Right atrium auricular region (tissue), 2 donors: ENCODE data around the gene CD74. TPM values are rescaled to one million over a fixed set of nuclear protein-coding genes. Genes with fewer than 3 reads are reported as not detected.

Experiments used
- DNase-seq: peaks from one replicate; pipeline ENCODE4 v3.0.0-alpha.2; 2019; ENCODE audit warnings: low spot score
- H3K27ac ChIP-seq, 2 donors: fragments of 200-600 bp; sonication (generic); 1 replicate in 1 of 2; 2 replicates in 1 of 2; pipeline ENCODE4 v1.5.1; 2016 to 2019
- H3K27me3 ChIP-seq, 2 donors: fragments of 200-600 bp; sonication (generic); one replicate each; pipeline versions ENCODE4 v1.5.1 to v1.6.0; 2017 to 2019
- H3K36me3 ChIP-seq: fragments of 200-600 bp; sonication (generic); one replicate; pipeline ENCODE4 v1.5.1; 2016
- H3K4me1 ChIP-seq, 2 donors: fragments of 200-600 bp; sonication (generic); one replicate each; pipeline versions ENCODE4 v1.5.1 to v1.6.0; 2017 to 2019
- H3K4me3 ChIP-seq, 2 donors: fragments of 200-600 bp; sonication (generic); 1 replicate in 1 of 2; 2 replicates in 1 of 2; pipeline ENCODE4 v1.5.1; 2017 to 2019; ENCODE audit warnings: mild to moderate bottlenecking in 1 of 2, moderate library complexity in 1 of 2
- H3K9me3 ChIP-seq, 2 donors: fragments of 200-600 bp; sonication (generic); one replicate each; pipeline ENCODE4 v1.5.1; 2019
- total RNA-seq, 2 donors: library from RNA; depleted of rRNA; stranded (reverse); fragments of >200 nt; gene quantifications; one replicate each; pipeline ENCODE4 v1.1.0, GENCODE V29; 2016
- TF ChIP-seq, protein P1 (sequence below), 2 donors: fragments of 200-600 bp; sonication (generic); IDR thresholded peaks; one replicate each; pipeline ENCODE4 v1.5.1; 2019; ENCODE audit warnings: antibody characterized with exemption in 2 of 2

The CD74 gene
- total RNA-seq, 2 donors from 2014 or later = 268 to 424 TPM

DNA sequence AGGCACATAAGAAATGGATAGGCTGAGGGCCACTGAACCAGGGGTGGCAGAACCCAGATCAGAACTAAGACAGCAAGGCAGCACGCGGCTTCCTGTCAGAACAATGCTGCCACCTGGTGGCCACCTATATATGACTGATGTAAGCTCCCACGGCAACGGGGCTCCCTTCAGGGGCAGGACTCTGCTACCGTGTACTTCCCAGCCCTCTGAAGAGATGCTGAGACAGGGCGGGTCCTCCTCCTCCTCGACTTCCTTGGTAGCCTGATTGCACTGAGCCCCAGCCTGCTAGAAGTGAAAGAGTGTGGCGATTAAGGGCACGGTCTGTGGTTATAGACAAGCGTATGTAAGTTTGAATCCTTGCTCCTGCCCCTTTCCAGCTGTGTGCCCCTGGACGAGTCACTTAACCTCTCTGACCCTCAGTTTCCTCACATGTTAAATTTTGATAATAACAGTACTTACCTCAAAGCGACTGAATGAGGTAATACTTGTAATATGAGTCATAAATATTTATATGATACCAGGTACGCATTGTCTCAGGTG is 23.5 kb upstream of the CD74 start:
- Histone ChIP-seq H3K4me1 (peaks cover 0 to 3% of the 10 kb centered on the region in 2 donors), H3K4me3 (no peak overlapping the region), H3K27me3 (no peaks in the 10 kb centered on the region), H3K36me3 (no peaks in the 10 kb centered on the region), H3K27ac (no peak overlapping the region), H3K9me3 (no peaks in the 10 kb centered on the region)
- DNase-seq = peak; percentile 90
- TF ChIP-seq, protein P1, sequence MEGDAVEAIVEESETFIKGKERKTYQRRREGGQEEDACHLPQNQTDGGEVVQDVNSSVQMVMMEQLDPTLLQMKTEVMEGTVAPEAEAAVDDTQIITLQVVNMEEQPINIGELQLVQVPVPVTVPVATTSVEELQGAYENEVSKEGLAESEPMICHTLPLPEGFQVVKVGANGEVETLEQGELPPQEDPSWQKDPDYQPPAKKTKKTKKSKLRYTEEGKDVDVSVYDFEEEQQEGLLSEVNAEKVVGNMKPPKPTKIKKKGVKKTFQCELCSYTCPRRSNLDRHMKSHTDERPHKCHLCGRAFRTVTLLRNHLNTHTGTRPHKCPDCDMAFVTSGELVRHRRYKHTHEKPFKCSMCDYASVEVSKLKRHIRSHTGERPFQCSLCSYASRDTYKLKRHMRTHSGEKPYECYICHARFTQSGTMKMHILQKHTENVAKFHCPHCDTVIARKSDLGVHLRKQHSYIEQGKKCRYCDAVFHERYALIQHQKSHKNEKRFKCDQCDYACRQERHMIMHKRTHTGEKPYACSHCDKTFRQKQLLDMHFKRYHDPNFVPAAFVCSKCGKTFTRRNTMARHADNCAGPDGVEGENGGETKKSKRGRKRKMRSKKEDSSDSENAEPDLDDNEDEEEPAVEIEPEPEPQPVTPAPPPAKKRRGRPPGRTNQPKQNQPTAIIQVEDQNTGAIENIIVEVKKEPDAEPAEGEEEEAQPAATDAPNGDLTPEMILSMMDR (IDR thresholded peaks at IDR 0.05) = peak; percentile 84 to 94

DNA sequence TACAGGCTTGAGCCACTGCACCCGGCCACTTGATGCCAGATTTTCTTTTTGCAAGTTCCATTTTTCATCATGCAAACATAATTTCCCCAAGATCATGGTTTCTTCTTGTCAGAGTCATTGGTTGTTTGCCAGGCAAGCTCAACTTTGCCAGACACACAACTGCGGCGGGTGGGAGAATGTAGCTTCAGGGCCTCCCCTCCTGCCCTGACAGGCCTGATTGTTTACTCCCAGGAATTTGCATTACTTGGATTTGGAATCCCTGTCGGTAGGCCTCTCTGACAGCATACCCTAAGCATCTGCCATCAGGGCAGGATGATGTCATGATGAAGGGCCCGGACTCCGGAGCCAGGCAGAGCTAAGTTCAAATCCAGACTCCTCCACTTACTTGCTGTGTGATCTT is 21.8 kb upstream of the CD74 start:
- TF ChIP-seq, protein P1 (IDR thresholded peaks at IDR 0.05) = no peak
- Histone ChIP-seq H3K4me1 (no peaks in the 10 kb centered on the region), H3K9me3 (no peaks in the 10 kb centered on the region)

GRCh38 chr5:150431574-150431973 is 18.9 kb upstream of the CD74 start:
- no peaks in the 10 kb centered on the region for H3K9me3 ChIP-seq
- no peak for DNase-seq
- no peaks in the 10 kb centered on the region for H3K4me1 ChIP-seq
- H3K27me3 ChIP-seq = no peaks in the 10 kb centered on the region
- H3K36me3 ChIP-seq = no peaks in the 10 kb centered on the region
- H3K4me3 ChIP-seq = no peak overlapping the region
- H3K27ac ChIP-seq = no peak overlapping the region
- TF ChIP-seq, protein P1 (IDR thresholded peaks at IDR 0.05) = no peak

More for the DNA sequence above, 21.8 kb upstream of the CD74 start:
- Histone ChIP-seq H3K36me3 (no peaks in the 10 kb centered on the region), H3K27me3 (no peaks in the 10 kb centered on the region), H3K27ac (no peak overlapping the region), H3K4me3 (no peak overlapping the region)
- no peak for DNase-seq

DNA sequence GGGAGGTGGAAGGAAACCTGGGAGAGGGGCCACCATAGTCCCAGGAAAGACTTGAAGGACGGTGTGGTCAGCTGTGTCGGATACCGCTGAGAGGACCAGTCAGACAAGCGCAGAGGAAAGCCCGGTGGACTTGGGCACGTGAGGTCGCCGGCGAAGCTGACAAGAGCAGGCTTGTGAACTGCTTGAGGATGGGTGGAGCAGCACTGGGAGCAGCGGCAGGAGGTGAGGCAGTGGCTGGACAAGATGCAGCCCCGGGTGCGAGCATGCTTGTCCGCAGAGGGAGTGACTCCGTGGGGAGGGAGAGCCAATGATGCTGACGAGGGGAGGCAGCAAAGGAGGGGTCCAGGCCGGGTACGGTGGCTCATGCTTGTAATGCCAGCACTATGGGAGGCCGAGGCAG is 18.3 kb upstream of the CD74 start:
- Histone ChIP-seq H3K27me3 (no peaks in the 10 kb centered on the region), H3K36me3 (no peaks in the 10 kb centered on the region), H3K27ac (no peak overlapping the region), H3K9me3 (no peaks in the 10 kb centered on the region), H3K4me1 (no peaks in the 10 kb centered on the region), H3K4me3 (no peak overlapping the region)
- TF ChIP-seq, protein P1 (IDR thresholded peaks at IDR 0.05) = no peak
- DNase-seq = no peak

DNA sequence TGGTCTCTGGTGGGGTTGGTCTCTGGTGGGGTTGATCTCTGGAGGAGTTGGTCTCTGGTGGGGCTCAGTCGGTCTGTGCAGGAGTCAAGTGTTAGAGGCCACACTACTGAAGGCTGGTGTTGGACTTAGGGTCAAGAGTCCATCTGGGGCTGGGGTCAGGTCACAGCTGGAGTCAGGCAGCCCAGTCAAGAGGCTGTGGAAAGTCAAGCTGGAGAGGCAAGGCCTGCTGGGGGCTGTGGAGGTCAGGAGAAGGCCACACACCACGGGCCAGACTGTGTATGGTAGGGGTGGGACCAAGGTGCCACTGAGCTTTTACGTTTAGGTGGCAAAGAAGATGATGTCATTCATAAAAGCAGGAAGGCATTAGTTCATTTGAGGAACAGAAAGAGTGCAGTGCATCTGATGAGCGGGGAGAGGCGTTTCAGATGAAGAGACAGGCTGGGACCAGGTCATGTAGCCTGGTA is 16.7 kb upstream of the CD74 start:
- TF ChIP-seq, protein P1 (IDR thresholded peaks at IDR 0.05) = no peak
- Histone ChIP-seq H3K27ac (no peak overlapping the region), H3K36me3 (no peaks in the 10 kb centered on the region), H3K27me3 (no peaks in the 10 kb centered on the region), H3K4me1 (no peaks in the 10 kb centered on the region), H3K9me3 (no peaks in the 10 kb centered on the region), H3K4me3 (no peak overlapping the region)
- DNase-seq = no peak

DNA sequence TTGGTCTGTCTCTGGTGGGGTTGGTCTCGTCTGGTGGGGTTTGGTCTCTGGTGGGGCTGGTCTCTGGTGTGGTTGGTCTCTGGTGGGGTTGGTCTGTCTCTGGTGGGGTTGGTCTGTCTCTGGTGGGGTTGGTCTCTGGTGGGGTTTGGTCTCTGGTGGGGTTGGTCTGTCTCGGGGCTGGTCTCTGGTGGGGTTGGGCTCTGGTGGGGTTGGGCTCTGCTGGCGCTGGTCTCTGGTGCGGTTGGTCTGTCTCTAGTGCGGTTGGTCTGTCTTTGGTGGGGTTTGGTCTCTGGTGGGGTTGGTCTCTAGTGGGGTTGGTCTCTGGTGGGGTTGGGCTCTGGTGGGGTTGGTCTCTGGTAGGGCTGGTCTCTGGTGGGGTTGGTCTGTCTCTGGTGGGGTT is 16.3 kb upstream of the CD74 start:
- Histone ChIP-seq H3K4me3 (no peak overlapping the region), H3K27ac (no peak overlapping the region), H3K27me3 (no peaks in the 10 kb centered on the region), H3K4me1 (no peaks in the 10 kb centered on the region), H3K36me3 (no peaks in the 10 kb centered on the region), H3K9me3 (no peaks in the 10 kb centered on the region)
- no peak for DNase-seq
- TF ChIP-seq, protein P1 (IDR thresholded peaks at IDR 0.05) = no peak
